ENCODE measurements around the gene RYR2. TPM values are rescaled to one million over a fixed set of nuclear protein-coding genes. Genes with fewer than 3 reads are reported as not detected.

The RYR2 gene
- total and polyA plus RNA-seq, 9 of the 15 experiments (the other 6 are each of a cell fraction or from before 2014, with no cell fraction given): 0.03 to 0.42 (median 0.14) TPM

- POLR2A ChIA-PET: no interaction called here
- FAIRE-seq: no peak
Observed at GRCh38 chr1:237591353-237591752, 549.4 kb downstream of the RYR2 start.

More at GRCh38 chr1:237591353-237591752, 549.4 kb downstream of the RYR2 start:
- Histone ChIP-seq H2AFZ (ENCODE audit: low read depth, low read length) (no peak overlapping the region), H3K4me3 (no peak overlapping the region), H3K9ac (ENCODE audit: insufficient read depth in 1 of 2, low read depth in 2 of 2, low read length in 2 of 2) (no peak overlapping the region), H3K27me3 (ENCODE audit: control insufficient read depth in 2 of 2, insufficient read depth in 2 of 2, low read length in 2 of 2) (no peaks in the 10 kb centered on the region), H3K36me3 (ENCODE audit: control insufficient read depth, insufficient read depth, low read length) (no peaks in the 10 kb centered on the region), H3K79me2 (ENCODE audit: control insufficient read depth, insufficient read depth, low read length) (no peaks in the 10 kb centered on the region), H3K9me1 (ENCODE audit: control insufficient read depth, insufficient read depth, low read length) (no peaks in the 10 kb centered on the region), H3K27ac (ENCODE audit: extremely low read depth, low read depth, low read length) (no peak overlapping the region), H4K20me1 (replicated peaks; ENCODE audit: control insufficient read depth, insufficient read depth, low read length) (no peaks in the 10 kb centered on the region), H3K9me3 (replicated peaks; ENCODE audit: control insufficient read depth, insufficient read depth, low read depth, low read length) (no peaks in the 10 kb centered on the region; the same call in 1 of the 2 replicates), H3K4me2 (ENCODE audit: insufficient read depth, low read length) (no peak overlapping the region), H3K4me1 (replicated peaks in 1 of 2; ENCODE audit: control insufficient read depth in 2 of 2, insufficient read depth in 2 of 2, low read length in 2 of 2) (no peaks in the 10 kb centered on the region)
- intact Hi-C loops (cut with micrococcal nuclease) (no loop called here), in situ Hi-C loops (cut with MboI) (no loop called here)
- no peak for DNase-seq (ENCODE audit: extremely low read depth in 1 of 4, low spot score in 3 of 4)
- no peak for ATAC-seq
- CTCF ChIA-PET (ENCODE audit: low intra/inter-chr PET ratio): interaction anchor here (0.6 kb wide), 1 partner anchor 90 kb away, joined by 3 read pairs; no protein-coding TSS in a partner anchor
- WGBS (ENCODE audit: insufficient coverage, low coverage, missing lambda C conversion rate): 0% methylated on average over 2 of the region's 2 CpGs
- no peak for TF ChIP-seq ZNF239 (CRISPR knock-in tag; IDR thresholded peaks at IDR 0.05)
- no peak for TF ChIP-seq ZFP1 (CRISPR knock-in tag; IDR thresholded peaks at IDR 0.05)
- TF ChIP-seq HEY1 (CRISPR knock-in tag; IDR thresholded peaks at IDR 0.05; ENCODE audit: borderline replicate concordance): no peak
- no peak for TF ChIP-seq AFF4 (CRISPR knock-in tag; IDR thresholded peaks at IDR 0.05)
- TF ChIP-seq BCLAF1 (IDR thresholded peaks at IDR 0.05; ENCODE audit: borderline replicate concordance in 1 of 2, control insufficient read depth in 1 of 2, low read depth in 2 of 2, low read length in 1 of 2): no peak
- TF ChIP-seq ZNF134 (CRISPR knock-in tag; conservative IDR thresholded peaks at IDR 0.05): no peak
- no peak for TF ChIP-seq ZNF143 (CRISPR knock-in tag; IDR thresholded peaks at IDR 0.05)
- TF ChIP-seq NONO (IDR thresholded peaks at IDR 0.05; ENCODE audit: low read depth in 2 of 2, low read length in 1 of 2): no peak
- no peak for TF ChIP-seq ZNF197 (CRISPR knock-in tag; IDR thresholded peaks at IDR 0.05; ENCODE audit: low read depth)
- no TSS peak for BruUV-seq (replicated peaks)
